HepG2 (cell line): ENCODE data around the gene DAB2IP. TPM values are rescaled to one million over a fixed set of nuclear protein-coding genes. Genes with fewer than 3 reads are reported as not detected.
A peak's percentile ranks its signal among the peaks of the same experiment; 100 is the strongest.

ENCODE experiments used
- CENPT ChIP-seq: sonication (generic); formaldehyde crosslinking; IDR thresholded peaks from 2 replicates; pipeline ENCODE4 v1.8.0; 2022; ENCODE audit warnings: low read depth, mild to moderate bottlenecking, moderate library complexity, missing genetic modification reagents
- DMAP1 ChIP-seq: IDR thresholded peaks from 2 replicates; pipeline ENCODE4 v1.6.1; 2016
- ESRRA ChIP-seq: sonication (generic); formaldehyde crosslinking; IDR thresholded peaks from 2 replicates; pipeline ENCODE4 v1.5.1; 2020; ENCODE audit warnings: mild to moderate bottlenecking, low read depth, missing genetic modification reagents
- KDM1A ChIP-seq: IDR thresholded peaks from 2 replicates; pipeline ENCODE4 v1.6.1; 2016; ENCODE audit warnings: missing compliant biosample characterization
- KDM5B ChIP-seq: sonication (generic); formaldehyde crosslinking; IDR thresholded peaks from 2 replicates; pipeline ENCODE4 v1.4.0; 2020; ENCODE audit warnings: missing genetic modification reagents, mild to moderate bottlenecking, borderline replicate concordance
- MAFF ChIP-seq: IDR thresholded peaks from 2 replicates; pipeline ENCODE4 v1.6.1; 2011; ENCODE audit warnings: low read depth, low read length, improper control_type of control experiment
- MIER2 ChIP-seq: IDR thresholded peaks from 2 replicates; pipeline ENCODE4 v1.6.1; 2016; ENCODE audit warnings: missing biosample characterization, missing genetic modification reagents
- MXI1 ChIP-seq: IDR thresholded peaks from 3 replicates; pipeline ENCODE4 v1.6.1; 2012; ENCODE audit warnings: low read depth, low read length, inconsistent platforms, borderline replicate concordance
- NCOA1 ChIP-seq: sonication (generic); formaldehyde crosslinking; IDR thresholded peaks from 2 replicates; pipeline ENCODE4 v1.9.0; 2021; ENCODE audit warnings: missing genetic modification reagents
- PRPF4 ChIP-seq: fragments of 200-400 bp; formaldehyde crosslinking; IDR thresholded peaks from 2 replicates; pipeline ENCODE4 v1.6.1; 2016; ENCODE audit warnings: low read length, low read depth; ENCODE audit not compliant: poor library complexity, severe bottlenecking
- SPEN ChIP-seq: sonication (generic); formaldehyde crosslinking; IDR thresholded peaks from 2 replicates; pipeline ENCODE4 v1.5.1; 2020; ENCODE audit warnings: low read depth, mild to moderate bottlenecking, missing genetic modification reagents
- TBP ChIP-seq: sonication (generic); formaldehyde crosslinking; IDR thresholded peaks from 2 replicates; pipeline ENCODE4 v1.5.0; 2020; ENCODE audit warnings: missing genetic modification reagents
- ZNF3 ChIP-seq: IDR thresholded peaks from 2 replicates; pipeline ENCODE4 v1.7.0; 2017; ENCODE audit warnings: inconsistent platforms
- ZNF569 ChIP-seq: sonication (generic); formaldehyde crosslinking; IDR thresholded peaks from 2 replicates; pipeline ENCODE4 v1.5.0; 2020; ENCODE audit warnings: mild to moderate bottlenecking, missing genetic modification reagents, moderate library complexity, borderline replicate concordance
- ZNF589 ChIP-seq: sonication (generic); formaldehyde crosslinking; conservative IDR thresholded peaks from 2 replicates; pipeline ENCODE4 v1.8.0; 2022; ENCODE audit warnings: mild to moderate bottlenecking, moderate library complexity, missing genetic modification reagents
- ZNF619 ChIP-seq: sonication (generic); formaldehyde crosslinking; IDR thresholded peaks from 2 replicates; pipeline ENCODE4 v1.4.0; 2020; ENCODE audit warnings: mild to moderate bottlenecking, missing genetic modification reagents
- ZNF775 ChIP-seq: sonication (generic); formaldehyde crosslinking; IDR thresholded peaks from 2 replicates; pipeline ENCODE4 v1.4.0; 2020; ENCODE audit warnings: missing genetic modification reagents, mild to moderate bottlenecking, moderate library complexity, borderline replicate concordance
- polyA plus RNA-seq, 8 experiments: library from polyadenylated mRNA; depleted of rRNA in 3 of 8; stranded (reverse) in 7 of 8; unstranded in 1 of 8; fragments of >200 nt; fragmentation: Illumina TruSeq in 4 of 8; extraction: Trizol in 4 of 8; gene quantifications; 2 replicates each; pipeline versions ENCODE4 v1.2.1 to v1.2.3, GENCODE V29; 2011 to 2016; ENCODE audit warnings: low read depth in 4 of 8, missing spikeins in 1 of 8, mixed read lengths in 1 of 8; ENCODE audit not compliant: insufficient read depth in 1 of 8
- total RNA-seq, 5 experiments: library from RNA; depleted of rRNA; stranded (reverse); fragments of >200 nt; fragmentation: Illumina TruSeq; extraction: Trizol; gene quantifications; 2 replicates each; pipeline ENCODE4 v1.2.3, GENCODE V29; 2016; ENCODE audit warnings: low read depth in 1 of 5
- TF ChIP-seq, protein P1 (sequence below): sonication (generic); formaldehyde crosslinking; IDR thresholded peaks from 2 replicates; pipeline ENCODE4 v1.4.0; 2020; ENCODE audit warnings: missing genetic modification reagents, borderline replicate concordance
- TF ChIP-seq, protein P2 (sequence below): sonication (generic); formaldehyde crosslinking; IDR thresholded peaks from 2 replicates; pipeline ENCODE4 v1.4.0; 2020; ENCODE audit warnings: missing genetic modification reagents, borderline replicate concordance
- TF ChIP-seq, protein P3 (sequence below): sonication (generic); formaldehyde crosslinking; IDR thresholded peaks from 2 replicates; pipeline ENCODE4 v1.5.0; 2020; ENCODE audit warnings: missing genetic modification reagents, mild to moderate bottlenecking, borderline replicate concordance

Gene DAB2IP
- total and polyA plus RNA-seq, 2 of the 13 experiments (the other 11 are each of a cell fraction or from before 2014, with no cell fraction given): 25.3 to 37.9 TPM

DNA sequence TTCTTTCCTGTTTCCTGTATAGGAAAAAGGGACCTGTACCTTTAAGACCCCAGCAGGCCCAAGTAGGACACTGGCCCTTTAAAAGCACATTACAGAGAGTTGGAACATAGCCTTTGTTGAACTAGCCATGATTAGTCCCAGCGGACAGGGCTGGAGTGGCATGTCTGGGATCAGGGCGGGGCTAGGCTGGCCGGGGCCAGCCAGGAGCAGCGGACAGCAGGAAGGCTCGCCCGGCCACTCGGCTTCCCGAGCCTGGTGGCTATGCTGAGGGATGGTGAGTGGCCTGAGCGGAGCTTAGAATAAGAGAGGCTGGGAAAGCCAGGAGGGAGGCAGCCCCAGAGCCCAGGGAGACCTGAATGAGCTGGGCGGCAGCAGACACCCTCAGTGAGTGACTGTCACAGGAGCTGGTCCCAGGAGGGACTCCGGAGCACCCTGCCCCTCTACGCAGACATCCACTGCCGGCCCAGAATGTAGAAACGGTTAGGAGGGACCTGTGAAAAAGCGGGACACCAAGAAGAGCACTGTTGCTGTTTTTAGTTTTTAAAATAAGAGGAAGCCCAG, 92.1 kb downstream of the DAB2IP start (continued):
- TF ChIP-seq, protein P1, sequence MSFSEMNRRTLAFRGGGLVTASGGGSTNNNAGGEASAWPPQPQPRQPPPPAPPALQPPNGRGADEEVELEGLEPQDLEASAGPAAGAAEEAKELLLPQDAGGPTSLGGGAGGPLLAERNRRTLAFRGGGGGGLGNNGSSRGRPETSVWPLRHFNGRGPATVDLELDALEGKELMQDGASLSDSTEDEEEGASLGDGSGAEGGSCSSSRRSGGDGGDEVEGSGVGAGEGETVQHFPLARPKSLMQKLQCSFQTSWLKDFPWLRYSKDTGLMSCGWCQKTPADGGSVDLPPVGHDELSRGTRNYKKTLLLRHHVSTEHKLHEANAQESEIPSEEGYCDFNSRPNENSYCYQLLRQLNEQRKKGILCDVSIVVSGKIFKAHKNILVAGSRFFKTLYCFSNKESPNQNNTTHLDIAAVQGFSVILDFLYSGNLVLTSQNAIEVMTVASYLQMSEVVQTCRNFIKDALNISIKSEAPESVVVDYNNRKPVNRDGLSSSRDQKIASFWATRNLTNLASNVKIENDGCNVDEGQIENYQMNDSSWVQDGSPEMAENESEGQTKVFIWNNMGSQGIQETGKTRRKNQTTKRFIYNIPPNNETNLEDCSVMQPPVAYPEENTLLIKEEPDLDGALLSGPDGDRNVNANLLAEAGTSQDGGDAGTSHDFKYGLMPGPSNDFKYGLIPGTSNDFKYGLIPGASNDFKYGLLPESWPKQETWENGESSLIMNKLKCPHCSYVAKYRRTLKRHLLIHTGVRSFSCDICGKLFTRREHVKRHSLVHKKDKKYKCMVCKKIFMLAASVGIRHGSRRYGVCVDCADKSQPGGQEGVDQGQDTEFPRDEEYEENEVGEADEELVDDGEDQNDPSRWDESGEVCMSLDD: no peak
- TF ChIP-seq TBP (no peak), MXI1 (peak; percentile 38; the same call in 1 of the 3 replicates), KDM5B (CRISPR knock-in tag) (no peak; the same call in 1 of the 2 replicates), NCOA1 (no peak), DMAP1 (CRISPR knock-in tag) (no peak), SPEN (CRISPR knock-in tag) (no peak), MAFF (no peak), ZNF589 (CRISPR knock-in tag) (no peak), MIER2 (CRISPR knock-in tag) (no peak), KDM1A (no peak), CENPT (CRISPR knock-in tag) (no peak), PRPF4 (no peak), ZNF569 (CRISPR knock-in tag) (no peak), ZNF775 (CRISPR knock-in tag) (no peak), ZNF3 (no peak), ESRRA (no peak), ZNF619 (no peak)
- TF ChIP-seq, protein P2, sequence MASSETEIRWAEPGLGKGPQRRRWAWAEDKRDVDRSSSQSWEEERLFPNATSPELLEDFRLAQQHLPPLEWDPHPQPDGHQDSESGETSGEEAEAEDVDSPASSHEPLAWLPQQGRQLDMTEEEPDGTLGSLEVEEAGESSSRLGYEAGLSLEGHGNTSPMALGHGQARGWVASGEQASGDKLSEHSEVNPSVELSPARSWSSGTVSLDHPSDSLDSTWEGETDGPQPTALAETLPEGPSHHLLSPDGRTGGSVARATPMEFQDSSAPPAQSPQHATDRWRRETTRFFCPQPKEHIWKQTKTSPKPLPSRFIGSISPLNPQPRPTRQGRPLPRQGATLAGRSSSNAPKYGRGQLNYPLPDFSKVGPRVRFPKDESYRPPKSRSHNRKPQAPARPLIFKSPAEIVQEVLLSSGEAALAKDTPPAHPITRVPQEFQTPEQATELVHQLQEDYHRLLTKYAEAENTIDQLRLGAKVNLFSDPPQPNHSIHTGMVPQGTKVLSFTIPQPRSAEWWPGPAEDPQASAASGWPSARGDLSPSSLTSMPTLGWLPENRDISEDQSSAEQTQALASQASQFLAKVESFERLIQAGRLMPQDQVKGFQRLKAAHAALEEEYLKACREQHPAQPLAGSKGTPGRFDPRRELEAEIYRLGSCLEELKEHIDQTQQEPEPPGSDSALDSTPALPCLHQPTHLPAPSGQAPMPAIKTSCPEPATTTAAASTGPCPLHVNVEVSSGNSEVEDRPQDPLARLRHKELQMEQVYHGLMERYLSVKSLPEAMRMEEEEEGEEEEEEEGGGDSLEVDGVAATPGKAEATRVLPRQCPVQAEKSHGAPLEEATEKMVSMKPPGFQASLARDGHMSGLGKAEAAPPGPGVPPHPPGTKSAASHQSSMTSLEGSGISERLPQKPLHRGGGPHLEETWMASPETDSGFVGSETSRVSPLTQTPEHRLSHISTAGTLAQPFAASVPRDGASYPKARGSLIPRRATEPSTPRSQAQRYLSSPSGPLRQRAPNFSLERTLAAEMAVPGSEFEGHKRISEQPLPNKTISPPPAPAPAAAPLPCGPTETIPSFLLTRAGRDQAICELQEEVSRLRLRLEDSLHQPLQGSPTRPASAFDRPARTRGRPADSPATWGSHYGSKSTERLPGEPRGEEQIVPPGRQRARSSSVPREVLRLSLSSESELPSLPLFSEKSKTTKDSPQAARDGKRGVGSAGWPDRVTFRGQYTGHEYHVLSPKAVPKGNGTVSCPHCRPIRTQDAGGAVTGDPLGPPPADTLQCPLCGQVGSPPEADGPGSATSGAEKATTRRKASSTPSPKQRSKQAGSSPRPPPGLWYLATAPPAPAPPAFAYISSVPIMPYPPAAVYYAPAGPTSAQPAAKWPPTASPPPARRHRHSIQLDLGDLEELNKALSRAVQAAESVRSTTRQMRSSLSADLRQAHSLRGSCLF (CRISPR knock-in tag): no peak
- TF ChIP-seq, protein P3, sequence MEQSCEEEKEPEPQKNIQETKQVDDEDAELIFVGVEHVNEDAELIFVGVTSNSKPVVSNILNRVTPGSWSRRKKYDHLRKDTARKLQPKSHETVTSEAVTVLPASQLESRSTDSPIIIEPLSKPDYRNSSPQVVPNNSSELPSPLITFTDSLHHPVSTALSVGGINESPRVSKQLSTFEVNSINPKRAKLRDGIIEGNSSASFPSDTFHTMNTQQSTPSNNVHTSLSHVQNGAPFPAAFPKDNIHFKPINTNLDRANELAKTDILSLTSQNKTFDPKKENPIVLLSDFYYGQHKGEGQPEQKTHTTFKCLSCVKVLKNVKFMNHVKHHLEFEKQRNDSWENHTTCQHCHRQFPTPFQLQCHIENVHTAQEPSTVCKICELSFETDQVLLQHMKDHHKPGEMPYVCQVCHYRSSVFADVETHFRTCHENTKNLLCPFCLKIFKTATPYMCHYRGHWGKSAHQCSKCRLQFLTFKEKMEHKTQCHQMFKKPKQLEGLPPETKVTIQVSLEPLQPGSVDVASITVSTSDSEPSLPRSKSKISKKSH: no peak
